Parathyroid adenoma (tissue), 2 donors: Measurements from ENCODE around the gene CARF.
A peak's percentile ranks its signal among the peaks of the same experiment; 100 is the strongest.

ENCODE experiments used
- H2AFZ ChIP-seq: fragments of 300-600 bp; sonication (generic); one replicate; pipeline ENCODE4 v1.7.0; 2017; ENCODE audit warnings: antibody characterized with exemption, mild to moderate bottlenecking
- H3K27ac ChIP-seq: fragments of 300-600 bp; sonication (generic); one replicate; pipeline ENCODE4 v1.7.0; 2017
- H3K27me3 ChIP-seq: fragments of 300-600 bp; sonication (generic); one replicate; pipeline ENCODE4 v1.7.0; 2017; ENCODE audit warnings: low read length; ENCODE audit not compliant: control insufficient read depth, insufficient read depth
- H3K36me3 ChIP-seq: fragments of 300-600 bp; sonication (generic); one replicate; pipeline ENCODE4 v1.7.0; 2017; ENCODE audit warnings: low read length; ENCODE audit not compliant: control insufficient read depth, insufficient read depth
- H3K4me1 ChIP-seq: fragments of 300-600 bp; sonication (generic); one replicate; pipeline ENCODE4 v1.7.0; 2017; ENCODE audit warnings: control low read depth
- H3K4me2 ChIP-seq: fragments of 300-600 bp; sonication (generic); one replicate; pipeline ENCODE4 v1.7.0; 2017; ENCODE audit warnings: low read length
- H3K4me3 ChIP-seq: fragments of 300-600 bp; sonication (generic); one replicate; pipeline ENCODE4 v1.7.0; 2017; ENCODE audit warnings: low read depth, low read length
- H3K79me2 ChIP-seq: fragments of 300-600 bp; sonication (generic); one replicate; pipeline ENCODE4 v1.7.0; 2017; ENCODE audit warnings: control low read depth
- H3K9ac ChIP-seq: fragments of 300-600 bp; sonication (generic); one replicate; pipeline ENCODE4 v1.7.0; 2017; ENCODE audit warnings: mild to moderate bottlenecking
- H3K9me3 ChIP-seq: fragments of 300-600 bp; sonication (generic); one replicate; pipeline ENCODE4 v1.7.0; 2017; ENCODE audit warnings: low read length; ENCODE audit not compliant: control insufficient read depth
- TF ChIP-seq, protein P1 (sequence below): fragments of 300-600 bp; sonication (generic); IDR thresholded peaks from one replicate; pipeline ENCODE4 v1.7.0; 2017; ENCODE audit warnings: antibody characterized with exemption, mild to moderate bottlenecking
- donor health status: primary hyperparathyroidism.

Gene CARF

GRCh38 chr2:202911512-202912341, at the start of gene CARF, which contains the start of gene WDR12:
Gene CARF (plus strand): TSS chr2:202912275. CDS start chr2:202941903, 29,628 bp downstream.
Gene WDR12 (minus strand): TSS chr2:202911673. CDS start chr2:202911476, 197 bp downstream.
- H3K4me1 ChIP-seq, result peaks cover 3% of the 10 kb centered on the region

GRCh38 chr2:202870431-202871299, 41.4 kb upstream of the CARF start:
- Histone ChIP-seq H3K27me3 (no peaks in the 10 kb centered on the region), H3K9ac (peak overlapping the region; percentile 82), H2AFZ (peak overlapping the region; percentile 95), H3K4me2 (peak overlapping the region; percentile 72), H3K9me3 (no peaks in the 10 kb centered on the region), H3K4me3 (peak overlapping the region; percentile 64), H3K27ac (peak overlapping the region; percentile 97), H3K4me1 (no peaks in the 10 kb centered on the region), H3K36me3 (no peaks in the 10 kb centered on the region), H3K79me2 (no peaks in the 10 kb centered on the region)
- TF ChIP-seq, protein P1, sequence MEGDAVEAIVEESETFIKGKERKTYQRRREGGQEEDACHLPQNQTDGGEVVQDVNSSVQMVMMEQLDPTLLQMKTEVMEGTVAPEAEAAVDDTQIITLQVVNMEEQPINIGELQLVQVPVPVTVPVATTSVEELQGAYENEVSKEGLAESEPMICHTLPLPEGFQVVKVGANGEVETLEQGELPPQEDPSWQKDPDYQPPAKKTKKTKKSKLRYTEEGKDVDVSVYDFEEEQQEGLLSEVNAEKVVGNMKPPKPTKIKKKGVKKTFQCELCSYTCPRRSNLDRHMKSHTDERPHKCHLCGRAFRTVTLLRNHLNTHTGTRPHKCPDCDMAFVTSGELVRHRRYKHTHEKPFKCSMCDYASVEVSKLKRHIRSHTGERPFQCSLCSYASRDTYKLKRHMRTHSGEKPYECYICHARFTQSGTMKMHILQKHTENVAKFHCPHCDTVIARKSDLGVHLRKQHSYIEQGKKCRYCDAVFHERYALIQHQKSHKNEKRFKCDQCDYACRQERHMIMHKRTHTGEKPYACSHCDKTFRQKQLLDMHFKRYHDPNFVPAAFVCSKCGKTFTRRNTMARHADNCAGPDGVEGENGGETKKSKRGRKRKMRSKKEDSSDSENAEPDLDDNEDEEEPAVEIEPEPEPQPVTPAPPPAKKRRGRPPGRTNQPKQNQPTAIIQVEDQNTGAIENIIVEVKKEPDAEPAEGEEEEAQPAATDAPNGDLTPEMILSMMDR, result peak; percentile 65

More at GRCh38 chr2:202911512-202912341, at the start of gene CARF, which contains the start of gene WDR12:
- TF ChIP-seq, protein P1, result no peak
- H2AFZ ChIP-seq, result peak within 1 kb of the TSS; percentile 88
- H3K36me3 ChIP-seq, result no peaks in the 10 kb centered on the region
- H3K79me2 ChIP-seq, result peaks cover 13% of the 10 kb centered on the region
- no peaks in the 10 kb centered on the region for H3K27me3 ChIP-seq
- peak within 1 kb of the TSS; percentile 83 for H3K27ac ChIP-seq
- no peak within 1 kb of the TSS for H3K9ac ChIP-seq
- peak within 1 kb of the TSS; percentile 86 for H3K4me3 ChIP-seq
- peak within 1 kb of the TSS; percentile 88 for H3K4me2 ChIP-seq
- H3K9me3 ChIP-seq, result no peaks in the 10 kb centered on the region

- Histone ChIP-seq H3K36me3 (no peaks in the 10 kb centered on the region), H3K9ac (peak within 1 kb of the TSS; percentile 82)
These were observed 40.6 kb upstream of the CARF start, which contains the start of gene ICA1L for GRCh38 chr2:202871300-202872141. Gene ICA1L (minus strand): TSS chr2:202871766. CDS start chr2:202829009, 42,757 bp downstream.

GRCh38 chr2:202877699-202878098, 34.4 kb upstream of the CARF start:
- Histone ChIP-seq H3K79me2 (no peaks in the 10 kb centered on the region), H3K9me3 (no peaks in the 10 kb centered on the region), H3K9ac (no peak overlapping the region), H3K27me3 (no peaks in the 10 kb centered on the region), H3K27ac (no peak overlapping the region), H3K4me1 (no peaks in the 10 kb centered on the region), H3K36me3 (no peaks in the 10 kb centered on the region), H2AFZ (no peak overlapping the region), H3K4me3 (no peak overlapping the region), H3K4me2 (no peak overlapping the region)
- TF ChIP-seq, protein P1, result no peak

More at GRCh38 chr2:202871300-202872141, 40.6 kb upstream of the CARF start, which contains the start of gene ICA1L:
- TF ChIP-seq, protein P1, result peak; percentile 10
- no peaks in the 10 kb centered on the region for H3K79me2 ChIP-seq
- peak within 1 kb of the TSS; percentile 97 for H3K27ac ChIP-seq
- H3K4me2 ChIP-seq, result peak within 1 kb of the TSS; percentile 72
- peak within 1 kb of the TSS; percentile 95 for H2AFZ ChIP-seq
- H3K27me3 ChIP-seq, result no peaks in the 10 kb centered on the region
- H3K4me1 ChIP-seq, result no peaks in the 10 kb centered on the region
- H3K4me3 ChIP-seq, result peak within 1 kb of the TSS; percentile 64
- no peaks in the 10 kb centered on the region for H3K9me3 ChIP-seq
